ENCODE data around the gene TAS2R30.

- no peak for TF ChIP-seq POLR2A (IDR thresholded peaks at IDR 0.05)
- no peak for TF ChIP-seq CTCF (IDR thresholded peaks at IDR 0.05)
Measured at GRCh38 chr12:11162502-11162901, 28.1 kb upstream of the TAS2R30 start.
